Neural cell (in vitro differentiated cells): Measurements from ENCODE around the gene RASAL2. TPM values are rescaled to one million over a fixed set of nuclear protein-coding genes. Genes with fewer than 3 reads are reported as not detected.

Experiments used
- H2AFZ ChIP-seq: fragments of 200-600, 300-800 bp; sonication (generic), shearing (Covaris generic); 2 replicates; pipeline ENCODE4 v1.6.0; 2014; ENCODE audit warnings: low read depth, mild to moderate bottlenecking, antibody characterized with exemption, low read length, moderate library complexity
- H3F3A ChIP-seq: fragments of 200-600 bp; shearing (Covaris generic); 2 replicates; pipeline ENCODE4 v1.6.1; 2016; ENCODE audit warnings: mild to moderate bottlenecking, moderate library complexity, mixed read lengths, antibody characterized with exemption, low read length; ENCODE audit not compliant: insufficient read depth, poor library complexity, severe bottlenecking
- H3K27ac ChIP-seq: fragments of 200-600, 300-800 bp; sonication (generic), shearing (Covaris generic); 2 replicates; pipeline ENCODE4 v1.5.1; 2014; ENCODE audit warnings: mild to moderate bottlenecking, low read length, moderate library complexity
- H3K27me3 ChIP-seq: fragments of 300-800, 200-600 bp; sonication (generic), shearing (Covaris generic); 2 replicates; pipeline ENCODE4 v1.6.0; 2014; ENCODE audit warnings: mild to moderate bottlenecking, low read depth, low read length, moderate library complexity; ENCODE audit not compliant: insufficient read depth
- H3K36me3 ChIP-seq: fragments of 300-800, 200-600 bp; sonication (generic), shearing (Covaris generic); 2 replicates; pipeline ENCODE4 v1.5.1; 2014; ENCODE audit warnings: mild to moderate bottlenecking, antibody characterized with exemption, low read length, moderate library complexity; ENCODE audit not compliant: insufficient read depth
- H3K4me2 ChIP-seq: fragments of 300-800, 200-600 bp; sonication (generic), shearing (Covaris generic); 2 replicates; pipeline ENCODE4 v1.6.0; 2014; ENCODE audit warnings: mild to moderate bottlenecking, low read length
- H3K4me3 ChIP-seq: fragments of 300-800, 200-600 bp; sonication (generic), shearing (Covaris generic); 2 replicates; pipeline ENCODE4 v1.5.1; 2014; ENCODE audit warnings: mild to moderate bottlenecking, low read length, moderate library complexity
- H3K79me2 ChIP-seq: fragments of 200-600 bp; shearing (Covaris generic); replicated peaks from 2 replicates; pipeline ENCODE4 v1.6.0; 2014; ENCODE audit warnings: mild to moderate bottlenecking, low read length, moderate library complexity; ENCODE audit not compliant: insufficient read depth
- H3K9ac ChIP-seq: fragments of 300-800, 200-600 bp; sonication (generic), shearing (Covaris generic); 2 replicates; pipeline ENCODE4 v1.6.1; 2016; ENCODE audit warnings: mild to moderate bottlenecking, low read length, mixed read lengths
- H3K9me2 ChIP-seq: fragments of 200-600 bp; shearing (Covaris generic); 2 replicates; pipeline ENCODE4 v1.6.1; 2016; ENCODE audit warnings: mild to moderate bottlenecking, low read length, mixed read lengths; ENCODE audit not compliant: insufficient read depth
- H3K9me3 ChIP-seq: fragments of 200-600, 300-800 bp; sonication (generic), shearing (Covaris generic); 2 replicates; pipeline ENCODE4 v1.6.1; 2016; ENCODE audit warnings: mild to moderate bottlenecking, mixed run types, low read length, moderate library complexity, mixed read lengths
- H4K20me1 ChIP-seq: fragments of 200-600 bp; shearing (Covaris generic); 2 replicates; pipeline ENCODE4 v1.6.1; 2016; ENCODE audit warnings: mild to moderate bottlenecking, mixed run types; ENCODE audit not compliant: insufficient read depth
- CTCF ChIP-seq: fragments of 450-650 bp; IDR thresholded peaks from 2 replicates; pipeline ENCODE4 v1.5.1; 2014; ENCODE audit warnings: antibody characterized with exemption, mild to moderate bottlenecking, moderate library complexity; ENCODE audit not compliant: poor library complexity, severe bottlenecking
- EP300 ChIP-seq: fragments of 450-650 bp; conservative IDR thresholded peaks from 2 replicates; pipeline ENCODE4 v1.6.1; 2014; ENCODE audit warnings: antibody characterized with exemption, mild to moderate bottlenecking, moderate library complexity; ENCODE audit not compliant: poor library complexity, severe bottlenecking
- MXI1 ChIP-seq: fragments of 450-650 bp; conservative IDR thresholded peaks from 2 replicates; pipeline ENCODE4 v1.6.1; 2014; ENCODE audit warnings: antibody characterized with exemption, mild to moderate bottlenecking; ENCODE audit not compliant: poor library complexity, severe bottlenecking
- POLR2AphosphoS5 ChIP-seq: IDR thresholded peaks from 2 replicates; pipeline ENCODE4 v1.6.1; 2012
- REST ChIP-seq: IDR thresholded peaks from 2 replicates; pipeline ENCODE4 v1.6.1; 2012; ENCODE audit warnings: borderline replicate concordance
- SMC3 ChIP-seq: fragments of 450-650 bp; conservative IDR thresholded peaks from 2 replicates; pipeline ENCODE4 v1.6.1; 2014; ENCODE audit warnings: antibody characterized with exemption, mild to moderate bottlenecking, moderate library complexity; ENCODE audit not compliant: poor library complexity
- TAF1 ChIP-seq: IDR thresholded peaks from 2 replicates; pipeline ENCODE4 v1.6.1; 2012; ENCODE audit warnings: low read depth
- polyA plus RNA-seq: library from polyadenylated mRNA; depleted of rRNA; stranded (reverse); fragments of >200 nt; gene quantifications from 2 replicates; pipeline ENCODE4 v1.2.3, GENCODE V29; 2014

Gene RASAL2
- polyA plus RNA-seq, 1 donor from 2014 or later = 73.3 TPM

GRCh38 chr1:178495741-178496409, 402.0 kb downstream of the RASAL2 start:
- no peaks in the 10 kb centered on the region for H4K20me1 ChIP-seq
- H3F3A ChIP-seq = no peaks in the 10 kb centered on the region
- no peaks in the 10 kb centered on the region for H3K36me3 ChIP-seq
- H3K27ac ChIP-seq = no peak overlapping the region
- no peaks in the 10 kb centered on the region for H3K79me2 ChIP-seq
- H3K27me3 ChIP-seq = no peaks in the 10 kb centered on the region
- H2AFZ ChIP-seq = no peak overlapping the region
- no peaks in the 10 kb centered on the region for H3K9me2 ChIP-seq
- H3K9me3 ChIP-seq = no peaks in the 10 kb centered on the region
- no peak overlapping the region for H3K9ac ChIP-seq
- no peak for TF ChIP-seq TAF1
- no peak for TF ChIP-seq EP300
- no peak for TF ChIP-seq CTCF
- no peak for TF ChIP-seq POLR2AphosphoS5
- TF ChIP-seq MXI1 = no peak
- TF ChIP-seq SMC3 = no peak
- TF ChIP-seq REST = no peak
- no peak overlapping the region for H3K4me2 ChIP-seq
- no peak overlapping the region for H3K4me3 ChIP-seq

GRCh38 chr1:178496410-178497135, 402.7 kb downstream of the RASAL2 start, which contains the start of gene CLEC20A:
Gene CLEC20A (minus strand): TSS chr1:178496964. CDS start chr1:178496939, 25 bp downstream.
- no peak within 1 kb of the TSS for H2AFZ ChIP-seq

More at GRCh38 chr1:178496410-178497135, 402.7 kb downstream of the RASAL2 start, which contains the start of gene CLEC20A:
- Histone ChIP-seq H3K36me3 (no peaks in the 10 kb centered on the region), H3K9me2 (no peaks in the 10 kb centered on the region), H3K79me2 (no peaks in the 10 kb centered on the region), H3K27me3 (no peaks in the 10 kb centered on the region), H3K27ac (no peak within 1 kb of the TSS), H3K4me3 (no peak within 1 kb of the TSS), H3K4me2 (no peak within 1 kb of the TSS), H3F3A (no peaks in the 10 kb centered on the region), H4K20me1 (no peaks in the 10 kb centered on the region), H3K9ac (no peak within 1 kb of the TSS), H3K9me3 (no peaks in the 10 kb centered on the region)
- no peak for TF ChIP-seq SMC3
